ENCODE results near the gene CDC45.
A peak's percentile ranks its signal among the peaks of the same experiment; 100 is the strongest.

Gene CDC45

DNA sequence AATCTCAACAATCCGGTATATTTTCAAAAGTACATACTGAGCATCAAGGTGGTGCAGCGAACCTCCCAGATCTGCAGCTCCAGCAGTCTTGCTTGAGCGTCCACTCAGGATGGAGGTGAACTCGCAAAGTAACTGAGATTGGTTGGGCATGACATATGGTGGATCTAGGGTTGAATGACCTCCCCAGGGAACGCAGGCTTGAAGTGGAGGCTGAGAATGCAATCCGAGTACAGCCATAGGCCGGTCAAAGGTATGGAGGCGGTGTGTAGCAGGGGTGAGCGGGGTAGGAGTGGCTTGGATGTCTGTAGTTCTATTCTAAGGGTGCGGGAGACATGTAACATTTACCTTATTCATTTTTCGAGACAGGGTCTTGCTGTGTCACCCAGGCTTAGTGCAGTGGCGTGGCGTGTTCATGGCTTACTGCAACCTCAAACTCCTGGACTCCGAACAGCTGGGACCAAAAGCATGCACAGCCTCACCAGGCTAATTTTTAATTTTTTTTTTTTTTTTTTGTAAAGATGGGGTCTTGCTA lies 31.6 kb upstream of the CDC45 start:
- DNase-seq = peak; percentile 37

DNA sequence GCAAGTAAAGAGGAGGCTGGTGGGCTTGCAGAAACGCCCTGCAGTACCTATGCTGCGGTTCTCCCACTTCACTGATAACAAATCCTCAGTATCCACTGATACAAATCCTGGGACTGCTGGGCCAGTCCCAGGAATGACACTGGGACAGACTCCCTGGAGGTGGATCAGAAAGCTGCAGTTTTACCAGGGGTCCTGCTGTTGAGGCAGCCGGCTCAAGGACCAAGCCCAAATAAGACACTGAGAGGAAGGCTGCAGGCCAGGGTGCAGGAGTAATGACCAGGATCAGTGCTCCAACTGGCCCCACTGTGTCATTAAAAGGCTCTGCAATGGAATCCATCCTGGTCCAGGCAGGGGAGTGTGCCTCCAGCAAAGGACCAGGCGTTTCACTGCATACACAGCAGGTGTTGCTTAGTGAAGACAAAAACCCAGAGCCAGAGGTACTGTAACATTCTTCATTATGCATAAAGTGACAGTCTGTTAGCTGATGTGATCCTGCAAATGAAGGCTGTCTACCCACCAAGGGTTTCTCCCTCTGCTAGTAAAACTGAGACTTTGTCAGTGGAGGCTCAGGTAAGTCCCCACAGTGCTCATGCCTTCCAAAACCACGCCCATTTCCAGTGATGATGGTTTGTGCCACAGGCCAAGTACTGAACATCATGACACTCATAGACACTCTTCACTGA lies 30.8 kb upstream of the CDC45 start:
- DNase-seq = peak; percentile 87

DNA sequence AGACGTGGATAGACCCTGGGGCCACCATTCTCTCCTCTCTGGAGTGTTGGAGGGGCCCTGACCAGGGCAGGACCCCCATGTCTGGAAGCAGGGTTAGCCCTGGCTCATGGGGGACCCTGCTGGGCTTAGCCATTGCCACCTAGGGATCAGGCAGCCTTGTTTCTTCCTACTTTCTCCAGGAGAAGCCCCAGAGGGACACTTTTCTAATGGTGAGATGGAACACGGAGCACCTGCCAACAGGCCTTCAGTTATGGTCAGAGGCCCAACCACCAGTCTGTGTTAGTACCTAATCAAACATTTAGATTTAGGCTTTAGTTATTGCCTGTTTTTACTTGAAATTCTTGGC lies 30.3 kb upstream of the CDC45 start:
- DNase-seq = no peak

DNA sequence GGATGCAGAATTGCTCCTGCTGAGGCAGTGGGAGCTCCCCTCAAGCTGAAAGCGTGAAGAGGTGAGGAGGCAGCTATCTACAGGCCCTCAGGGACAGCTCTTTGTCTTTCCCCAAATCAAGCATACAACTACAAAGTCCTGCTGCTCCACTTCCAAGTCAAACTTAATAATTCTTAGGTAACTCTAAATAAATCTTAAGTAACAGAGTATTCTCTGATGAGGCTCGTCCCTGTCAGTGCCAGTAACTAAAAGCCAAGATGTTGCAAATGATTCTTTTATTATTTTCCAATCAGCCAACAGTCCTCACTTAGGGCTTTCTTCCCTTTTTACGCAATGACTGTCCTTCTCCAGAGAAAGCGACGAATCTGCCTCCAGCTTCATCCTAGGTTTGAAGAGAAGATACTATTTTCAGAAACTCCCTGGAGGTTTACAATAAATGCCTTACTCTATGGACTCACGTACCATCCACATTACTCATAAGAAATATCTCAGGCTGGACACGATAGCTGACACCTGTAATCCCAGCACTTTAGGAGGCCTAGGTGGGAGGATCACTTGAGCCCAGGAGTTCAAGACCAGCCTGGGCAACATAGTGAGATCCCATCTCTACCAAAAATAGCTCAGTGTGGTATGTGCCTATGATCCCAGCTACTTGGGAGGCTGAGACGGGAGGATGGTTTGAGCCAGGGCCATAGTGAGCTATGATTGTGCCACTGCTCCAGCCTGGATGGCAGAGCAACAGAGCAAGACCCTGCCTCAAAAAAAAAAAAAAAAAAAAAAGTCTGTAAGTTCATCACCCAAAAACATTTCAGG lies 29.2 kb upstream of the CDC45 start:
- no peak for DNase-seq

DNA sequence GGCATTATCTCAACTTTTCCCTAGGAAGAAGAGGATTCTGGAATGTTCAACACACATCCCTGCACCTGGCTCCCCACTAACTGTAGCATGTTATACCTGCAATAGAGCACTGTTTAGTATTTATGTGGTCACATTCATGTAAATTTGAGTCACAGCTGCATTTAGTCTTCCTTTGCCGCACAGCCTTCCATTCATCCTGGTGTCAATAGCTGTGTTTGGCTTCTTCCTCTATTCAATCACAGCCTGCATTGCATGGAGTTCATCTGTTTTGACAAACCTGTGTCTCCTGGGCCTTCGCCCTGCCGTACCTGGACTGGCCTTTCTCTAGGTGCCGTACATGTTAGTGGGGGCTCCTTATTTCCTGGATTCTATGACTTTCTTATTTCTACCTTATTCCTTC lies 28.1 kb upstream of the CDC45 start:
- no peak for DNase-seq

DNA sequence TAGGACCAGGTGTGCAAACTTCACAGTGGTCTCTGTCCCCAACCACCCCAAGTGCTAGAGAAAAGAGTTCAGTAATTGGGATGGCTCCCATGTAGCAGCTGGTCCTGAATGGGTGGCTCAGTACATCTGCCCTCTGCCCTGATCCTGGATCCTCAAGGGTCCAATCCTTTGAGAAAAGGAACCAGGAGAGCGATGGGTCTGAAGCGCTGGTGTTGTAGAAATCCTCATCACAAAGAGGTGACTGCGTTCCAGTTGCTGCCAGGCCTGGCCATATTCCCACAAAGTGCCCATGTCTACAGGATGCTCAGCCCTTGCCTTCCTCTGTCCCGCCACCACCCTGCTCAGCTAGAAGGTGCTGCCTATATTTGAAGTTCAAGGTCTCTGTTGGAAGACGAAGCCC lies 26.0 kb upstream of the CDC45 start:
- DNase-seq = no peak

DNA sequence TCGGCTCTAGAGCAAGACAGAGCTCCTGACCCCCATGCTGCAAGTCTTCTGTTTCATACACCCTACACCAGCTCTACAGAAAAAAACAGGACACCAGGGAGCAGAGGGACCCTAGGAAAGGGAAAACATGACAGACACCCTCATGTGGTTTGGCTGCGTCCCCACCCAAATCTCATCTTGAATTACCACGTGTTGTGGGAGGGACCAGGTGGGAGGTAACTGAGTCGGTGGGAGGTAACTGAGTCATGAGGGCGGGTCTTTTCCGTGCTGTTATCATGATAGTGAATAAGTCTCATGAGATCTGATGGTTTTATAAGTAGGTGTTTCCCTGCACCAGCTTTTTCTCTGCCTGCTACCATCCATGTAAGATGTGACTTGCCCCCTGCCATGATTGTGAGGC lies 25.6 kb upstream of the CDC45 start:
- DNase-seq = no peak

DNA sequence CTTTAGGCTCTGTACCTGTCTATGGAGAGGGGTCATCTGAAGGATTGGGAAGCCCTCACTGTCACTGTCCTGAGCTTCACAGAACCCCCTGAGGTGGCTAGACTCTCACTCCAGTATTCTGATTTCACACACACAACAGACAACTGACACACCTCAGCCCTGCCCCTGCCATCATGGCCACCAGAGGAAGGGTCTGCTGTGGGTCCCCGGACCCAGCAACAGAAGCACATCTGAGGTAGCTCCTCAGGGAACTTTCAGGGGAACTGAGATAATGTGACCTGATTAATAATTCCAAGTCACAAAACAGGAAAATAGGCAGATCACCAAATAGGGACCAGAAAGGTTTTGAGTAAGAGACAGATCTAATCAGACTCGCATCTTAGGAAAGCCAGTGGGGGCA lies 24.7 kb upstream of the CDC45 start:
- no peak for DNase-seq

DNA sequence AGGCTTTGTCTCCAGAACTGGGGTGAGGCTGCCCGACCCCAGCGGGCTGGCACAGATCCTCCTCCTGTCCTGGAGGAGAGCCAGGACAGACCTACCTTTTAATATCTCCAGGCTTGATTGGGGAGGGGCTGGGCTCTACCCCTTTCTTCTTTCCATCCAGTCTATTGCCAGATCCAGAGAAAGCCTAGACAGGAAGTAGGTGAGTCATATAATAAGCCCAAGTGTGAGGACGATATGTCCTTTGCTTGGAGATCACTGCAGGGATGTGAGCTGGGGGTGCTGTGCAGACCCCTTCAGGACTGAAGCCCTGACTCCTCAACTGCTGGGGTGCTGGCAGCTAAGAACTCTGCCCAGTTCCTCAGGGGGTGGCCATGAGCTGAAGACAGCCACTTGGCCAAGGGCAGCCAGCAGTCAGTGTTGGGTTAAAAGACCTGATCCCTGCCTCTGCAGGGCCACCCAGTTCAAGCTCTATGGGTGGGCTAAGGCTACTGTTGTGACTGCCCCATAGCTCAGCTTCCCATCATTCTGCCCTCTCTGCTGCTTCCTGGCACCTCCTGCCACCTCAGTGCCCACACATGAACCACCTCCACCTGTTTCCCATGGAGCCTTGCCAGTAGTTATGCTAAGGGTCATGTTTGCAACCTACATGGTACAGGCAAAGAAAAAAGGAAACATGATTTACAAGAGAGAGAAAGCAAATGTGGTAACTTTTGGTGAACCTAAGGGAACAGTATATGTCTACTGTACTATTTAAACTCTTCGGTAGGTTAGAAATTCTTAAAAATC lies 23.9 kb upstream of the CDC45 start:
- no peak for DNase-seq

DNA sequence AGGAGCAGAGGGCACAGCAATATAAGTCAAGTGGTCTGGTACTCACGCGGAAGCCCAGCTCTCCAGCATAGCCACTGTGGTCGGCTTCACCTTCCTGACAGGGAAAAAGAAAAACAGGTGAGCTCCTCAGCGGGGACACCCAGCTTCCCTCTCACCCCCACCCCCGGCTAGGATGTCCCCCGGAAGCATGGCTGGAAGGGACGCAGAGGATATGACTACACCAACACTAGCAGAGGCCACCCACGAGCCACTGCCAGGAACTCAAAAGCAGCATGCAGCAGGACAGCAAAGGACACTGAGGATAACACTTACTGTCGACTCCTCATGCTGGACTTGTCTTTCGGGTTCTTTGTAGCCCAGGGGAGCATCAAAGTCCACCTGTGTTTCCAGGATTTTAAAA lies 23.2 kb upstream of the CDC45 start:
- DNase-seq = no peak

DNA sequence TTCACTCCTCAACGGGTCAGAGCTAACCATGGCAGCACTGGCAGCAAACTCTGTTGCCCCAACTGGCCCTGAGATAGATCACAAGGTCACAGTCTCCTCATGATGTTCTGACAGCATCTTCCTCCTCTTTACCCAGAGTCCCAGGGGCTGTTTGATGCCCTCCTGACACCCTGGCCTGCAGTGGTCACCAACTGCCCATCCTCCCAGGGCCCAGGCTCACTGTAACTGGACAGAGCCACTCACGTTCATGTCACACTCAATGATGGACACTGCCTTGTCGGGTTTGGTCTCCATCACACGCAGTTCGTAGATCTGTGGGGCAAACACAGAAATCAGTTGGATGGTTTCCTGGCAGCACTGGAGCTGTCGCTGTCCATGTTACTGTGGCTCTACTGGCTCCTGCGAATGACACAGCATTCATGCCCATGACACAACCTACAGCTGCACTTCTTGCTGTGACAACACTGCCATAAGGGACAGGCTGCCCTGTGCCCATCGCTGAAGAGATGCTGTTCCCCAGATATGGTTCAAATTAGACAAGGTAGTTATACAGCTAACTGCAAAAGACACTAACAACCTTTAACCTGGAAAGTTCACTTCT lies 21.8 kb upstream of the CDC45 start:
- no peak for DNase-seq

DNA sequence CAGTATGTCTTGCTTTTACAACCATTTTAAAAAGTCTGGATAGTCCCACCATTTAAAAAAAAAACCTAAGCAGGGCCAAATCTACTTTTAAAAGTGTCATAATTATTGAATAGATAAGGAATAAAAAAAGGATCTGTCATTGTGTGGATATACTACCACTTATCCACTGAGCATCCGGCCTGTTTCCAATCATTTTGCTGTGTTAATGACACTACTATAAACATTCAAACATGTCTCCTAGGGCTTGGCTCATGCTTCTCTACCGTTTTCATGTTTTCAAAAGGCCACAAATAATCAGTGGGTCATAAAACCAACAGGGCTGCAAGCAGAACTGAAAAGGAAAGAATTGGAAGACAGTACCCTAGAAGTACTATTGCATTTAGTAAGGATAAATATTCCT lies 19.7 kb upstream of the CDC45 start:
- no peak for DNase-seq

DNA sequence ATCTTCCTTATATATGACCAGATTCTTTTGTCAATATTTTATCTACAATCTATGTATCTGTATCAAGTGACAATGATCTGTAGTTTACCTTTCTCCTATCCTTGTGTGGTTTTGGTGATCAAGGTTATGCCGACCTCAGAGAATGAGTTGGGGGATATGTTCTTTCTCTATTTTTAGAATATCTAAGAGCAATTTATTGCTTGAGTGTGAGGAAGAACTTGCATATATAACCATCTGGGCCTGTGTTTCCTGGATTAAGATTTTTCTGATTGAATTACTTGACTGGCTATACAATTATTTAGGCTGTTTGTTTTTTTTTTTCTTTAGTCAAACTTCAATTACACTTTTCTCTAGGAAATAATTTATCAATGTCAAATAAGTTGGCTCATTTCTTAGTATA lies 18.2 kb upstream of the CDC45 start:
- DNase-seq = no peak

DNA sequence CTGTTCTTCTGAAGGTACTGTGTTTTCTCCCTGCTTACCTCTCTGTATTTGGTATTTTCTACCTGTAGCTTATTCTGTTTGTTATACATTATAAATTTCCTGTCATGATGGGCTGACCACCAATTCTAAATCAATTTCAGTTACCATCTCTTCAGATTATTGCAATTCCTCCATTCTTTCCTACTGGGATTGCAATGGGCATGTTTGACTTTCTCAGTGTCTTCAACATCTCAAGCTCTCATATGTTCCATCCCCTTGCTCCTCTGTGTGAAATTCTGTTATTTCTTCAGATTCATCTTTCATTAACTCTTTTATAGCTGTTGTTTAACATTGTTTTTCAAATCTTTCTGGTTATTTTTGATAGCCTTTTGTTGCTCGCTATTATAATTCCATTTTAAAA lies 16.7 kb upstream of the CDC45 start:
- no peak for DNase-seq

DNA sequence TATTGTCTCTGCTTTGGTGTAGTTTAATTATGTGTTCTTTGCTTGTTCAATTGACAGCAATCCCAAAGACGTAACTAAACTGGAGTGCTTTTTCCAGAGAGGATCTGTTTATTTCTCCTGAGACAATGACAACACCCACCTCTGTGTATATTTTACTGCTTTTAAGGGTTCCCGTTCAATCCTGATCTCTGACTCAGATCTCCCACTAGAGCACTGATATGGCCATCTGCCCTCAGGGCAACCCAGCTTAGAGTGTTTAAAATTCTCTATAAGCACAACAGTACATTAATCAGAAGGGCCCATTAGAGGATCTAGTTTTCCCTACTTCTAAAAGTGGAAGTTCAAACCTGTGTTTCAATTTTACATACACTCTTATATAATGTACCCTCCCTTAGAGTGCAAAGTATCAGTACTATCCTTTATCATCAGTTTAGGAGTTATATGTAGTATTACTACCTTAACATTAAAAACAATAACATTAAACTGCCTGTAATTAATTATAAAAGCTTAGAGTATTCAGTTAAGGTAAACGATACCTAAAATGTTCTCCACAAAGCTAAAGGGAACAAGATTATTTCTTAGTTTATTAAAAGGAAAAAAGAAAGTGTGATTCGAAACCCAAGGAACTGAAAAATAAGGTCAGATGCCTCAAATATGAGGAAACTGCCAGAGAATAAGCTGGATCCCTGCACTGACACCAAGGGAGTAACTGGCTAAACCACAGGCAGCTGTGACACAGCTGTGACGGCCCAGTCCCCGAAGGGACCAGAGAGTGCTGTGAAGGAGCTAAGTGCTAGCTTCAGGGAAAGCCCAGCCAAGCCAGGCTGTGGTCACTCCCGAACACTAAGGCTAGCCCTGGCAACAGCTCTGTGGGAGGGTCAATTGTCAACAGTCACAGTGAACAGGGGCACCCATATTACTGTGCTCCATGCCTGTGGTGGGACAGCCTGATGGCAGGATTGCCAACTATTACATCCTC lies 15.9 kb upstream of the CDC45 start:
- DNase-seq = no peak

DNA sequence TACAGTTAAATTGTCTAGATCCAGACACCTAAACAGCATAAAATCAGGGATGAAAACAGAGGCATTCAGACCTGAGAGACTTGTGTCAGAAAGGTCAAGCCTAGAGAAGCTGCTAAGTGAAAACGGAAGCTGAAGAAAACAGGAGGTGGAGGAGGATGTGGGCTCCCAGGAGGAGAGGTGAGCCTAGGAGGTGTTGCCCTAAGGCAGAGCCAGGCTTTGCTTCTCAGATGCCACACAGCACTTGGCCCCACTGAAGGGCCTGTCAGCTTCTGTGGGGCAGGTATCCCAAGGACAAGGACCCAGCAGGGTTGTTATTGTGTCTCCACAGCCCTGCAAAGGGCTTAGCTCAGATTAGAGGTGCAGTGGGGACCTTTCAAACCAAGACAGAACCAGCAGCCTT lies 15.2 kb upstream of the CDC45 start:
- DNase-seq = no peak

DNA sequence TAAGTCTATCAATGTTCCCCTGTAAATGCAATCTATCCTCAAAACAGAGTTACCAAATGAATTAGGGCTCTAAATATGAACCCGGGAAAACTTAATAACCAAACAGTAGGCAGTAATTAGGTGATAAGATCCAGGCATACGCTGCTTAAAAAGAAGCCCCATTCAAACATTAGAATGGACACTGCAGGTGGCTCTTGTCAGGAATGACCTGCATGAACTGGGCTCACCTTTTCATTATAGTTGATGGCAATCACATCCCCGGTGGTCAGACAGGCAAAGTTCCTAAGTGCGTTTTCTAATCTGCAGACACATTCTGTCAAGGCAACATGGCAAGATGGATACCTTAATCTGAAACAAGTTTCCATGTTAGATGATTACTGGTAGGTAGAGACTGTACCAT lies 14.7 kb upstream of the CDC45 start:
- DNase-seq = no peak

DNA sequence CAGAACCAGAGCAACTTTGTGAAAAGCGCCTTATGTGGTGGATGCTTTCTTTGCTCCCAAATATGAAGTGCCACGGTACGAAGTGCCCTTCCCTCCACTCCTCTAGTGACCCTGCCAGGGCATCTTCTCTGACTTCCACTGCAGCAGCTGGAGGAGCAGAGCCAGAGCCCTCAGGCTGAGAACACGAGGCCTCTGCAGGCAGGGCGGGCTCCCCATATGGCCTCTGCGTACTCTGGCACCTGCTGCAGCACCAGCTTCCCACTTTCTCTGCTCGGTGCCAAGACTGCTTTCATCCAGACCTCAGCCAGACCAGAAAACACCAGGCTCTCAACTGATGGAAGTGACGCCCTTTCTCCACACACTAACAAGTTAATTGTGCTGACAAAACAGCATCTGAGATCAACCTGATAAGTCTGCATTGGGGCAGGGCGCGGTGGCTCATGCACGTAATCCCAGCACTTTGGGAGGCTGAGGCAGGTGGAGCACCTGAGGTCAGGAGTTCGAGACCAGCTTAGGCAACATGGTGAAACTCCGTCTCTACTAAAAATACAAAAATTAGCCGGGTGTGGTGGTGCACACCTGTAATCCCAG lies 13.5 kb upstream of the CDC45 start:
- DNase-seq = no peak

DNA sequence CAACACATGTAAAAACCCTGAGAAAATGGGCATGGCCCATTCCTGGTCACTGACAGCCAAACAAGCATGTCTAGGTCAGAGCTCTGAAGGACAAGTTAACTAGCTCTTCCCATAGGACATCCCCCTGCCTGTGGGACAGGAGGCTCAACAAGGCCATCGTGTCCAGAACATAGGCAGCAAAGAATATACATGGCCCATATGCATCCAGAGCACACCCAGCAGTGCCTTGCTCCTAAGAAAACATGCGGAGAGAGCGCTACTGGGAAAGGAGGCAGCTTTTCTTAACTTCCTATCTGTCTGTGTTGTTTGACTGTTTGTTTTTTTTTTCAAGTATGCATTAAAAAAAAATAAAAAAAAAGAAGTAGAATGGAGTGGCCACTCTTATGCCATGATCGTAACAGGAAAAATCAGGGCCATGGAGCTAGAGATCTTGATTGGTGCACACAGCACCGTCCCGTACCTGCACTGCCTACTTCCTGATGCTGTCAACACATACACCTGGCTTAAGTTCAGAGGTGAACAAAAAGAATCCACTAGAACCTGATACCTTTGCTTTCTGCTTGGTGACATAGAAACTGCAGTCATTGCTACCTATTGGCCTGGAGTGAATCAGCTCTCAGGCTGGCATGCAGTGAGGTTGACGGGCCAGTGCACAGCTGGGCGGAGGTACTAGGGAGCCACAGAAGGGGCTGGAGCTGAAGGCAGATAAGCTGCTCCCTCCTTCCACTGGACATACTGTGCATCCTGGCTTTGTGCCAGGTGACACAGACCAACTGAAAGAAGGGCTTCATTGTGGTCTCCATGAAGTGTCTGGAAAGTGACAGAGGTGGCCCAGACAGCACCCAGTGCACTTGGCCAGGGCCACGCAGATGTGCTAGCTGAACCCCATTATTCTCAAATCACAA lies 12.6 kb upstream of the CDC45 start:
- DNase-seq = no peak

DNA sequence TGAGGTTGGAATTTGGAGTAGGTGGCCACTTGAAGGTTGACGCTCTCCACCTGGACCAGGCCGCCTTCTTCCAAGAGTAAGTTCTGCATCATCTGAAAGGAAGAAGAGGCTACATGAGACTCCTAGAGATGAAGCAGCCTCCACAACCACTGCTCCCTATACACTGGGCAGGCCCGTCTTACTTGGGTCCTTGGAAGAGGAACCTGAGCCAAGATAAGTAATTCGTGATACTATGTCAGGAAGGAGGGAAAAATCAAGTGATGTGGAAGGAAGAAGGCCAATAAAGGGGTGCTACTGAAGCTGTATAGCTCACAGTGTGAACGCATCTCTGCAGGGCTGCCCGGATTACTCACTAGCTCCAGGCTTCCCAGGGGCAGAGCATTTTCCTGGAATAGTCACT lies 11.8 kb upstream of the CDC45 start:
- DNase-seq = no peak

DNA sequence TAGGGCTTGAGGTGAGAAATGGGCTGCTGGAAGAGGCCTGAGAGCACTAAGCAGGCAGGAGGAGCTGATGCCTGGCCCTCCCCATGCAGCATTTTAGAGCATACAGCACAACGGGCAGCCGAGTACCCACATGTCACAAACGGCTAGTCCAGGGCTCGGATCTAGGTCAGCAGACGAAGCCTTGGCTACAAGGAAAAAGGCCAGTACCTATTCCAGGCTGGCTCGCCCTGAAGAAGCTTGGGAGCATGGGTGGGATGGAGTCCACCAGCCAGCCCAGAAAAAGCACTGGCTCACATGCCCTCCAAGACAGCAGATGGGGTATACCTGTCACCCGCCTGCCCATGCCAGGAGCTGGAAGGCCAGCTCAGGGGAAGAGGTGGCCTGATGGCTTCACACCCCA lies 10.3 kb upstream of the CDC45 start:
- DNase-seq = no peak
